GM12872 (cell line): ENCODE data around the gene ATPAF2.

Experiments used
- CTCF ChIP-seq: IDR thresholded peaks from 3 replicates; pipeline ENCODE4 v1.5.1; 2011; ENCODE audit warnings: low read depth, mild to moderate bottlenecking, low read length, moderate library complexity; ENCODE audit not compliant: insufficient read depth

The ATPAF2 gene

GRCh38 chr17:17989081-17989480 lies 49.9 kb downstream of the ATPAF2 start:
- TF ChIP-seq CTCF: no peak

- TF ChIP-seq CTCF: no peak
Observed at GRCh38 chr17:17988427-17988945, 50.5 kb downstream of the ATPAF2 start.

GRCh38 chr17:17987901-17988300 lies 51.1 kb downstream of the ATPAF2 start:
- no peak for TF ChIP-seq CTCF

- TF ChIP-seq CTCF: no peak
Observed at GRCh38 chr17:17987187-17987896, 51.6 kb downstream of the ATPAF2 start.

GRCh38 chr17:17985555-17985954 lies 53.4 kb downstream of the ATPAF2 start:
- peak; percentile 61 for TF ChIP-seq CTCF

- TF ChIP-seq CTCF: no peak
Observed at GRCh38 chr17:17985153-17985552, 53.8 kb downstream of the ATPAF2 start.

GRCh38 chr17:17983776-17984175 lies 55.2 kb downstream of the ATPAF2 start:
- TF ChIP-seq CTCF: no peak

GRCh38 chr17:17983376-17983775 lies 55.6 kb downstream of the ATPAF2 start:
- TF ChIP-seq CTCF: no peak
